GM23338 (cell line): ENCODE measurements around the gene FLT1. TPM values are rescaled to one million over a fixed set of nuclear protein-coding genes. Genes with fewer than 3 reads are reported as not detected.

Experiments used
- ATAC-seq: fragments of 200-7000 bp; cut with Tn5 transposase; 3 replicates; pipeline ENCODE4 v1.9.1; 2020
- DNase-seq: peaks from one replicate; pipeline ENCODE4 v3.0.0-alpha.2; 2015; ENCODE audit warnings: low spot score
- H2AFZ ChIP-seq: fragments of 200-600 bp; sonication (generic); 2 replicates; pipeline ENCODE4 v1.8.0; 2016; ENCODE audit warnings: antibody characterized with exemption, mild to moderate bottlenecking, moderate library complexity
- H3F3A ChIP-seq: fragments of 200-600 bp; sonication (generic); replicated peaks from 2 replicates; pipeline ENCODE4 v1.8.0; 2017; ENCODE audit warnings: antibody characterized with exemption, mixed run types, low read depth
- H3K27ac ChIP-seq: fragments of 200-600 bp; sonication (generic); 2 replicates; pipeline ENCODE4 v1.6.1; 2016; ENCODE audit warnings: low read depth
- H3K27me3 ChIP-seq: fragments of 200-600 bp; sonication (generic); 2 replicates; pipeline ENCODE4 v1.8.0; 2016; ENCODE audit warnings: mild to moderate bottlenecking, mixed run types, moderate library complexity; ENCODE audit not compliant: insufficient read depth
- H3K36me3 ChIP-seq: fragments of 200-600 bp; sonication (generic); 2 replicates; pipeline ENCODE4 v1.8.0; 2016; ENCODE audit warnings: mild to moderate bottlenecking; ENCODE audit not compliant: insufficient read depth
- H3K4me1 ChIP-seq: fragments of 200-600 bp; sonication (generic); 2 replicates; pipeline ENCODE4 v1.8.0; 2016; ENCODE audit warnings: mild to moderate bottlenecking, moderate library complexity; ENCODE audit not compliant: insufficient read depth
- H3K4me2 ChIP-seq: fragments of 200-600 bp; sonication (generic); 2 replicates; pipeline ENCODE4 v1.7.1; 2017; ENCODE audit warnings: mixed run types
- H3K4me3 ChIP-seq: fragments of 200-600 bp; sonication (generic); 2 replicates; pipeline ENCODE4 v1.6.1; 2016; ENCODE audit warnings: mixed run types
- H3K79me2 ChIP-seq: fragments of 200-600 bp; sonication (generic); replicated peaks from 2 replicates; pipeline ENCODE4 v1.8.0; 2017; ENCODE audit warnings: mild to moderate bottlenecking; ENCODE audit not compliant: insufficient read depth
- H3K9me2 ChIP-seq: fragments of 200-600 bp; sonication (generic); 2 replicates; pipeline ENCODE4 v1.8.0; 2017; ENCODE audit not compliant: insufficient read depth
- H4K20me1 ChIP-seq: fragments of 200-600 bp; sonication (generic); replicated peaks from 2 replicates; pipeline ENCODE4 v1.8.0; 2017; ENCODE audit warnings: mild to moderate bottlenecking; ENCODE audit not compliant: insufficient read depth
- H3K27ac Mint-ChIP-seq: 2 replicates; pipeline ENCODE4 v1.8.0; 2020; ENCODE audit warnings: inconsistent platforms, mild to moderate bottlenecking, moderate library complexity, mixed read lengths
- H3K27me3 Mint-ChIP-seq: 3 replicates; pipeline ENCODE4 v1.8.0; 2022; ENCODE audit warnings: low read depth, mild to moderate bottlenecking, moderate library complexity, mixed read lengths, inconsistent platforms; ENCODE audit not compliant: insufficient read depth, poor library complexity
- H3K36me3 Mint-ChIP-seq: 3 replicates; pipeline ENCODE4 v1.8.0; 2021; ENCODE audit warnings: low read depth, mild to moderate bottlenecking, inconsistent platforms, moderate library complexity, mixed read lengths
- H3K4me1 Mint-ChIP-seq: 3 replicates; pipeline ENCODE4 v1.8.0; 2020; ENCODE audit warnings: mild to moderate bottlenecking, inconsistent platforms, mixed read lengths
- H3K4me3 Mint-ChIP-seq: 3 replicates; pipeline ENCODE4 v1.8.0; 2021; ENCODE audit warnings: moderate library complexity, mild to moderate bottlenecking, inconsistent platforms, mixed read lengths
- H3K9me3 Mint-ChIP-seq: 3 replicates; pipeline ENCODE4 v1.8.0; 2020; ENCODE audit warnings: moderate library complexity, mild to moderate bottlenecking, inconsistent platforms, mixed read lengths
- CREB1 ChIP-seq: fragments of 250-450 bp; sonication (Bioruptor Pico); IDR thresholded peaks from 2 replicates; pipeline ENCODE4 v1.5.0; 2020; ENCODE audit warnings: low read depth, mild to moderate bottlenecking, moderate library complexity
- CTCF ChIP-seq, 2 experiments: fragments of 200-600 bp in 1 of 2; sonication (generic) in 1 of 2; conservative IDR thresholded peaks; 2 replicates each; pipeline versions ENCODE4 v1.5.1 to v1.6.1; 2016 to 2017; ENCODE audit warnings: antibody characterized with exemption in 2 of 2, low read depth in 2 of 2, mild to moderate bottlenecking in 2 of 2, moderate library complexity in 1 of 2
- ETS1 ChIP-seq: IDR thresholded peaks from 2 replicates; pipeline ENCODE4 v1.6.1; 2016; ENCODE audit warnings: antibody characterized with exemption
- EZH2phosphoT487 ChIP-seq: fragments of 200-600 bp; sonication (generic); IDR thresholded peaks from one replicate; pipeline ENCODE4 v1.8.1; 2018; ENCODE audit warnings: antibody characterized with exemption; ENCODE audit not compliant: unreplicated experiment
- JUNB ChIP-seq: IDR thresholded peaks from one replicate; pipeline ENCODE4 v1.6.1; 2016; ENCODE audit warnings: antibody characterized with exemption; ENCODE audit not compliant: unreplicated experiment
- NANOG ChIP-seq: IDR thresholded peaks from 2 replicates; pipeline ENCODE4 v1.6.1; 2016; ENCODE audit warnings: antibody characterized with exemption, borderline replicate concordance
- POLR2AphosphoS5 ChIP-seq: IDR thresholded peaks from 2 replicates; pipeline ENCODE4 v1.6.1; 2016; ENCODE audit warnings: antibody characterized with exemption, low read depth
- REST ChIP-seq: IDR thresholded peaks from one replicate; pipeline ENCODE4 v1.6.1; 2018; ENCODE audit warnings: antibody characterized with exemption; ENCODE audit not compliant: unreplicated experiment
- STAT1 ChIP-seq: IDR thresholded peaks from one replicate; pipeline ENCODE4 v1.6.1; 2016; ENCODE audit warnings: antibody characterized with exemption; ENCODE audit not compliant: unreplicated experiment
- ZNF114 ChIP-seq: fragments of 250-450 bp; sonication (Bioruptor Pico); IDR thresholded peaks from 2 replicates; pipeline ENCODE4 v1.5.0; 2020; ENCODE audit warnings: mild to moderate bottlenecking, moderate library complexity
- ZNF331 ChIP-seq: fragments of 250-450 bp; sonication (Bioruptor Pico); IDR thresholded peaks from 2 replicates; pipeline ENCODE4 v1.5.0; 2020; ENCODE audit warnings: low read depth, mild to moderate bottlenecking, moderate library complexity
- polyA plus RNA-seq: library from polyadenylated mRNA; unstranded; fragments of >200 nt; fragmentation: Nextera tagmentation; extraction: Ambion mirVana; gene quantifications from 2 replicates; pipeline ENCODE4 v1.2.1, GENCODE V29; 2016
- total RNA-seq: library from RNA; depleted of rRNA; stranded (reverse); fragments of >200 nt; shearing (Covaris generic); gene quantifications from 2 replicates; pipeline ENCODE4 v1.2.3, GENCODE V29; 2014

The FLT1 gene
- total and polyA plus RNA-seq, 2 experiments from 2014 or later = 26.8 to 116 TPM

- H3K27ac ChIP-seq = no peak overlapping the region
- DNase-seq = no peak
- ATAC-seq = no peak
- H3K4me2 ChIP-seq = no peak overlapping the region
- no peak overlapping the region for H3K4me3 ChIP-seq
- Mint-ChIP-seq H3K27me3 (peaks cover 4% of the 10 kb centered on the region), H3K4me3 (no peak overlapping the region), H3K4me1 (peaks cover 12% of the 10 kb centered on the region), H3K9me3 (no peaks in the 10 kb centered on the region), H3K36me3 (no peaks in the 10 kb centered on the region), H3K27ac (no peak overlapping the region)
- H3K36me3 ChIP-seq = no peaks in the 10 kb centered on the region
- H3K4me1 ChIP-seq = no peaks in the 10 kb centered on the region
- H3K27me3 ChIP-seq = no peaks in the 10 kb centered on the region
- no peaks in the 10 kb centered on the region for H4K20me1 ChIP-seq
- H3K9me2 ChIP-seq = 0 out of 2 replicates have a peak, but pooled peaks cover 3% of the 10 kb centered on the region
- H2AFZ ChIP-seq = no peak overlapping the region
- no peaks in the 10 kb centered on the region for H3F3A ChIP-seq
- TF ChIP-seq POLR2AphosphoS5 (no peak), ETS1 (no peak), EZH2phosphoT487 (no peak), NANOG (no peak), ZNF331 (no peak)
- no peaks in the 10 kb centered on the region for H3K79me2 ChIP-seq
Observed at GRCh38 chr13:28510066-28510465, 15.1 kb upstream of the FLT1 start.

GRCh38 chr13:28505543-28506135 lies 10.7 kb upstream of the FLT1 start:
- no peaks in the 10 kb centered on the region for H3K27me3 ChIP-seq
- no peak overlapping the region for H3K4me3 ChIP-seq
- Mint-ChIP-seq H3K27ac (no peak overlapping the region), H3K4me1 (peaks cover 16% of the 10 kb centered on the region), H3K9me3 (no peaks in the 10 kb centered on the region), H3K4me3 (no peak overlapping the region), H3K36me3 (no peaks in the 10 kb centered on the region), H3K27me3 (peaks cover 8% of the 10 kb centered on the region)
- H4K20me1 ChIP-seq = no peaks in the 10 kb centered on the region
- no peaks in the 10 kb centered on the region for H3K79me2 ChIP-seq
- ATAC-seq = peak; percentile 47; the same call in 2 of the 3 replicates
- H3F3A ChIP-seq = no peaks in the 10 kb centered on the region
- TF ChIP-seq ZNF331 (no peak), REST (no peak), POLR2AphosphoS5 (no peak), JUNB (no peak), NANOG (no peak), CTCF (conservative IDR thresholded peaks at IDR 0.05; ENCODE audit: low read depth in 2 of 2) (no peak; a peak in 1 of 4 replicates), EZH2phosphoT487 (no peak), STAT1 (no peak), ZNF114 (CRISPR knock-in tag) (no peak), CREB1 (CRISPR knock-in tag) (no peak)
- no peaks in the 10 kb centered on the region for H3K36me3 ChIP-seq
- peaks cover 3% of the 10 kb centered on the region; the same call in 1 of the 2 replicates for H3K9me2 ChIP-seq
- peak overlapping the region; percentile 86 for H2AFZ ChIP-seq
- no peak for DNase-seq
- H3K4me1 ChIP-seq = no peaks in the 10 kb centered on the region; the same call in none of the 2 replicates
- no peak overlapping the region for H3K4me2 ChIP-seq
- no peak overlapping the region for H3K27ac ChIP-seq
